Vagina (tissue), 2 donors: ENCODE data around the gene ATF6B.

Experiments used
- CTCF ChIP-seq, 3 experiments: fragments of 450-650 bp in 2 of 3; fragments of 200-600 bp in 1 of 3; sonication (generic) in 1 of 3; IDR thresholded peaks; one replicate each; pipeline ENCODE4 v1.5.1; 2017 to 2019; ENCODE audit warnings: antibody characterized with exemption in 3 of 3, mild to moderate bottlenecking in 2 of 3, moderate library complexity in 2 of 3
- POLR2AphosphoS5 ChIP-seq, 2 donors: sonication (generic); formaldehyde crosslinking; IDR thresholded peaks; one replicate each; pipeline ENCODE4 v1.9.0; 2017; ENCODE audit warnings: antibody characterized with exemption in 2 of 2, mild to moderate bottlenecking in 2 of 2, low read depth in 1 of 2; ENCODE audit not compliant: insufficient read depth in 1 of 2

- TF ChIP-seq CTCF (IDR thresholded peaks at IDR 0.05) (no peak), POLR2AphosphoS5 (IDR thresholded peaks at IDR 0.05; ENCODE audit: insufficient read depth in 1 of 2, low read depth in 1 of 2) (no peak)
Observed at GRCh38 chr6:32170294-32170693, 42.2 kb upstream of the ATF6B start.
